GM21367 (cell line): ENCODE results near the gene HMGCLL1.

Experiments
- ATAC-seq: cut with Tn5 transposase; IDR thresholded peaks from one replicate; pipeline ENCODE4 v1.9.1; 2021; ENCODE audit not compliant: unreplicated experiment

HMGCLL1 gene

DNA sequence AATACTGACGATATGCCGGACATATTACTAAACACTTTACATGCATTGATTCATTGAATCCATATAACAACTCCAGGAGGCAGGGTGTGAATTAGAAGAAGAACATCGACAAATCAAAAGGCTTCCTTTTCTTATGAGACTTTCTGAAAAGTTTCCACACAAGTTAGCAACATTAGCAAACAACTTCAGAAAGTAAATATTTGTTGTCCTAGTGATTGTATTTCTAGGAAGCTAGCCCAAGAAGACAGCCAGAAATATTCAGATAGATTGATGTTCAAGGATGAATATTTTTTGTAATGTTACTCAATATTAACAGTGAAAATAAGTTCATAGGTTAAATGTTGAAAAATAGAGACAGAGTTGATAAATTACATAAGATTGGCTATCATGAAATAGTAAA is 131.1 kb downstream of the HMGCLL1 start:
- no peak for ATAC-seq

DNA sequence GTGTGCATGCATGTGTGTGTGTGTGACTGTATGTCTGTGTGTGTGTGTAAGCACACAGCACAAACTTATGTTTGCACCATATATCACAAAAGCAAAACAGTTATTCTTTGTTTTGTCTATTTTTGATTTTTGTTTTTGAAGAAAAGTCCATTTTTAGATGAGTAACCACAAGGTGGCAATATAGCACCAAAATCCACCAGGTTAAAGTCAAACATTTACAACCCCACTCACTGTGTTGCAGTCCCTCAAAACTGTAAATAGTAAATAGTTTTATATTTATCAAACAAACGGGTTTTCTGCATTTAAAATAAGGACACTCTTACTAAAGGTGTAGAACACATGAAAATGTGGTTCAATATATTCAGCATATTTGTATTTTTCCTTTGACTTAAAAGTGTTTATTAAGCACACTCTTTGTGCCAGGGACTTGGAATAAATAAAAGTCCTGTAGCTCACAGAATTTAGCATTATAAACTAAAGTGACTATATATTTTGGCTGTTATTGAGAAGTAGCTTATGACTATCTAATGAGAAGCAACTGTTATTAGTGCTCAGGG is 133.3 kb downstream of the HMGCLL1 start:
- no peak for ATAC-seq

DNA sequence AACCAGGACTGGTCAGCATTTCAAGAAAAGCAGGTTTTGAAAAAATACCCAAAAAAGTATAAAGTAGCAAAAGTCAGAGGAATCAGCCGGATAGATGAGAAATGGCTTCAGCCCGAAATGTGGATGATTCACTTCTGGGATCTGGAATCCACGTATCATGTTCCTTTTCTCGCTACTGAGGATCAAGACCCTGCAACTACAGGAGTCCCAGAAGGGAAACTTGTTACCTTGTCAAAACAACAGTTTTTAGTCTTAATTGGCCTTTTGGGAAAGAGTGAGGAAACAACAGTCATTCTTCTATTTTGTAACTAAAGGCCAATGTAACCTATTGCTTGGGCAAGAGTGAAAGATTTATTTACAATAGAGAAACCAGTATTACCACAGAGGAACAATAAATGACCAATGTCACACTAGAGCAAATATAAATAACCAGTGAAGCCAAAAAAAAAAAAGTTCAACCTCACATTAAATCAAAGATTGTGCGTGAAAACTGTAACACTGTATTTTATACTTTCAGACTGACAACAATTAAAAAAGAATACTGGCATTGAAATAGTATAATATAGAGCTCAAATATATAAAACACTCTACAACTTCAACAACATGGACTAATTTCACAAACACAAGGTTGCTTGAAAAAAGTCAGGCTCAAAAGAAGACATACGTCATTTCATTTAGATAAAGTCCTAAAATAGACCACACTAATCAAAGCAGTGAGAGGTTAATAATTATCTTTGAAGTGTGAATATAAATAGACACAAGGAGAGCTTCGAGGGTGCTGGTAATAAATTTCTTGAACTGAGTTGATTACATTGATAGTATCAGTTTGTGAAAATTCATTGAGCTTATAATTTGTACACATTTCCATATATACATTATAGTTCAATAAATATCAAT is 135.5 kb downstream of the HMGCLL1 start:
- ATAC-seq: no peak

DNA sequence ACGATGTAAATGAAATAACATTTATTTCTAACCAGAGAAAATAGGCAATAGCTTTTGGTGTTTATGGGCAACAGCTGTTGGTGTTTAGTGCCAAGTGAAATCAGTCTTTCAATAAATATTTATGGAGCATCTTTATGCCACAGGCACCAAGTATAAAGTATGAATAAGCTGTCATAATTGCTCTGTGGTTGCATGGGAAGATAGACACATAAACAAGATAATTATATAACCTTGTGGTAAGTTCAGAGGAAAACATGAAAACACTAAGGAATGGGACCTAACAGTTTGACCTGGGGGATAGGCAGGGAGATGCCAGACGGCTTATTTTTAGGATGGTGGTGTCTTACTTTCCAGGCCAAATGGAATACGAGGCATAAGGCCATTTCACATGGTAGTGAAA is 140.8 kb downstream of the HMGCLL1 start:
- no peak for ATAC-seq

DNA sequence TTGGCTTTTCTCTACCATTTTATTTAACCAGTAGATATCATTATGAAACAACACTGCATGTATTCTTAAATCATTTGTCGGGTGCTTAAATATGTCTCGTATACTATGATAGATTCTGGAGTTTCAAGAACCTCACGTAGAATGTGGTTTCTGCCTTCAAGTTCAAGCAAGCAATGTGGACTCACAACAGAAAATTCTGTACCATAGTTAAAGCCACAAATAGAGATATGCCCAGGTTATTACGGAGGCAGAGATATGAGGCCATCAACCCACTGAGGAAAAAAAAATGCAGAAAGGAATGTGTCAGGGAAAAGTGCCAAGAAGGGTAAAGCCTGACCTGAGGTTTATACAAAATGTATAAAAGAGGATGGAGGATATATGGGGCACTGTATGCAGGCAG is 141.9 kb downstream of the HMGCLL1 start:
- no peak for ATAC-seq

DNA sequence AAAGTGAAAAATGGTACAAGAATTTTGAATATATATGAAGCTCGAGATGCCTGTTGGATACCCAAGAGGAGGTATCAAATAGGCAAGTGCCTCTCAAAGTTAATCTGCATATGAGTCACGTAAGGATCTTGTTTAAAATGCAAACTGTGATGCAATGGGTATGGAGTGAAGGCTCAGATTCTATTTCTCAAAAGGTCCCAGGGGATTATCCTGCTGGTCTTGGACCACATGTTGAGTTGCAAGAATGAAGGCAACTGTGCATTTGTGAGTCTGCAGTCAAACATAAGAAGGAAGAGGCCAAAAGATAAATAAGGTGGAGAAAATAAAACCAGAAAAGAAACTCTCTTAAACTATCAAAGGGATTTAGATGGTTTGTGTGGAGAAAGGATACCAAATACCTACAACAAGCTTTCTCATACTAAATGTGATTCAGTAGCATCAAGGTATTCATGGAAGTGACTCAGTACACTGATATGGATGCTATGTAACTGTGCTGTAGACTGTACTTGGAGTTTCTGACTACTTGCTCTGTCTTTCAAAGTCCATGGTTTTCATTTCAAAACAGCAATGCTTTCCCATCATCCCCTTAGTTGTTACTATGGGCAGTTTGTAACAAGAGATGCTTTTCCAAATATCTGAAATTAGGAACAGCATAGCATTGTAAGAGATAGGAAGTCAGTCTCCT is 145.4 kb downstream of the HMGCLL1 start:
- no peak for ATAC-seq

DNA sequence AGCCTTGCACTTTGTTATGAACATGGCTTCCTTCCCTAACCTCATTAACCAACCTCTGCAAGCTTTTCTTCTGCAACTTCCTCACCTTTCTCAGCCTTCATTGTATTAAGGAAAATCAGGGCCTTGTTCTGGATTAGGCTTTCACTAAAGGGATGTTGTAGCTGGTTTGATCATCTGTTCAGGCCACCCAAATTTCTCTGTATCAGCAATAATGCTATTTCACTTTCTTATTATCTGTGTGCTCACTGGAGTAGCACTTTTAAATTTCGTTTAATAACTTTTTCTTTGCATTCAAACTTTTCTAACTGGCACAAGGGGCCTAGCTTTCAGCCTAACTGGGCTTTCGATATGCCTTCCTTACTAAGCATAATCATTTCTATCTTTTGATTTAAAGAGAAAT is 155.1 kb downstream of the HMGCLL1 start:
- no peak for ATAC-seq

DNA sequence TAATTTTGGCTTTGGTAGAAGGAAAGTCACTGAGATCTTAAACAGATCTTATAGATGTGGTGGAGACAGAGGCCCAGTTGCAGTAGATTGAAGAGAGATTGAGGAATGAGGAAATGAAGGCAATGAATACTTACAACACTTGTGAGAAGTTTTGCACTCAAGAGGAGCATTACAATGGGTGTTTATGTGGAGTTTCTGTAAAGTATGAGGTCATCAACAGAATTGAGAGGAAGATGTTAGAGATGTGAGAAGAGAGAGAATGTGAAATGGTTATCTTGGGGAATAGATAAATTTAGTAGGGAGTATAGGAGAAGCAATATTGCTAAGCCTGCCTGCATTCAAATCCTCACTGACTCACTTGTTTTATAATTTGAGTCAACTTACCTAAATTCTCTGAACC is 168.3 kb downstream of the HMGCLL1 start:
- no peak for ATAC-seq

DNA sequence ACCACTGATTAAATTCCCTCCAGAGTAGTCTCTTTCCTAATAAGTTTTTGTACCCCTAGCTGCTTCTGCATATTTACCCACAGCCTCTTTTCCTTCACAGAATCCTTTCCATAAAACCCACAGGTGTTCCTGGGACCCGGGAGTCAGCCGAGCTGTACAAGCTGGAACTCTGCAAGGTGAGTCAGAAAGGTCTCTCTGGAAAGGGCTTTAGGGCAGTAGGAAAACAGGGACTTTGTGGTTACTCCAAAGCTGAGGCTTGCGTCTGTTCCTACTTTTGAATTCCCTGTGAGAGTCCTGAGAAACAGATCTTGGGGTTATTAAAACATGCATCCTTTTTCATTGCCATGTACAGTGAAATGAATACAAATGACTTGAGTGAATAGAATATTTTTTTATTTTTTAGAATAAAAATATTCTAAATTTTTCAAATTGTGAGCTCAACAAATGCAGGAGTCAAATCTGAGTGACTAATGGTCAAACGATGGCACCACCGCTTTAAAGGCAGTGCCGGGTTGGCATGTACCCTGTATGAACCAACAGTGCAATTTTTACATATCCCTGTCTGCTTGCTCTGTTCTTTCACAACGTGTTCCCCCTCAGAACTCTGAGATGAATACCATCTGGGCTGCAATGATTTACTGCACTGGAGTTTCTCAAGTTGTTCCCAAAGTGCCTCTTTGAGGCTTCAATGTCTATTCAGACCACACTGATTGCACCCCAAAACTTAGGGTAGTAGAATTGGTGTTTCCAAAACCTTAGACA is 173.3 kb downstream of the HMGCLL1 start:
- no peak for ATAC-seq

DNA sequence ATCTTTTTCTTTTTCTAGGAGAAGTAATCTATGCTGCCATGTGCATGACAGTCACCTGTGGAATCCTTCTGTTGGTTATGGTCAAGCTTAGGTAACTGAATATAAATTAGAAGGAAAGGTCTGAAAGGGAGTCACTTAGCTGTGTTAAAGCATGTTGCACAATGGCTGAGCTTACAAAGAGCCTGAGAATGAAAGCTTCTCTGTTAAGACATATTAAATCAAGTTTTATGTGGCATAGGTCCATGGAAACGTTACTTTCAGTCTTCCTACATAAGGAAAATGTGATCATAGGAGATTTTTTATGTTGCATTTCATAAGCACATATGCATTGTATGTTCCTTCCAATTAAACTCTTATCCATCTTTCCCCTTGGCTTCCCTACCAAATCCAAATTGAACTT is 179.6 kb downstream of the HMGCLL1 start:
- ATAC-seq: no peak

DNA sequence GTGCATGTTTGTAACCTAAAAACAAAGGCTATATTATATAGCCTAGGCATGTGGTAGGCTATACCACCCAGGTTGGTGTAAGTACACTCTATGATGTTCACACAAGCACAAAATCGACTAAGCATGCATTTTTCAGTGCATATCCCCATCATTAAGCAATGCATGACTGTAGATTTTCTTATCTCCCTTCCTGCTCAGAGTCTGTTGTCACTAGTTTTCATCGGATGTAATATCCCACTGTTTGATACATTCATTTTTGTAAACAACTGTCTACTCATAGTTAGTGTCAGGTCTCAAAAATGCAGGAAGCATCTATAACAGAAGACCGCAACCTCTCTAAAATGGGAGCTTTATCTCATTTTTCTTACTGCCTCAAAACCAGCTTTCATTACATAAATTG is 181.0 kb downstream of the HMGCLL1 start:
- no peak for ATAC-seq

DNA sequence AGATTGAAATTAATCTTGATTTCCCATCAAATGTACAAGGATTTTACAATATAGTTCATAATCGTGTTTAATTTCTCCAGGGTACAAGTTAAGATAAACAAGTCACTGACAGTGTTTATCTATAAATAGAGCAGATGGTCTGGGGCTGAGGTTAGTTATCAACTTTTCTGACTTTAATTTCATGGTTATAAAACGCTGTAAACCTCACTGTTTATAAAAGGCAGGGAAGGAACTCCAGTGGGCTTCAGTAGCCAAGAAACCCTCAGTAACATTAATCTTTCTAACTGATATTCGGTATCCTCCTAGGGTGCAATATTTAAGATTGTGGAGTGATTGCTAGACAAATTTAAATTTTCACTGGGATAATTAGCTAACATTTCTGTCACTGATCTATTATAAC is 183.1 kb downstream of the HMGCLL1 start:
- ATAC-seq: no peak

DNA sequence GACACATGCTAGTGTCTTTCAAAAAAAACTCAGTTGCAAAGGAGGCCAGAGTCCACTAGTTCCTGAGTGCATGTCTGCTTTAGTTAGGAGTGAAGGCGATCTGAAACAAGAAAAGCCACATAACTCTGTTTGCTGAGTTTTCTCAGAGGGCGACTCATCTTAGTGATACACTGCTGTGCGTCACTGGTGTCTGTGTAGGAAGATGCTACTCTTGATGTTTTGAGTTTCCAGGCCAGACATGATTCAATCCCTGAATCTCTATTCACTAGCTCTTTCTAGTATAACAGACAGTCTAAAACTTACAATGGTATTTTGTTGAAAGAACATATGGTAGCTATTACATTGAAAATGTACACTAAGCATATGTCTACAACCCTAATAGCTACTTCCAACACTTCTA is 190.8 kb downstream of the HMGCLL1 start:
- no peak for ATAC-seq
